Keratinocyte (primary cell): ENCODE data around the gene FHL1.

Experiments used
- CTCF ChIP-seq, 3 experiments: IDR thresholded peaks in 1 of 3; conservative IDR thresholded peaks in 1 of 3; optimal IDR thresholded peaks in 1 of 3; 2 replicates in 2 of 3; 3 replicates in 1 of 3; pipeline versions ENCODE3 to v1.5.1; 2011; ENCODE audit warnings: low read length in 3 of 3, mild to moderate bottlenecking in 3 of 3, moderate library complexity in 2 of 3, control low read depth in 1 of 3, inconsistent platforms in 1 of 3; ENCODE audit not compliant: insufficient read depth in 2 of 3; ENCODE audit errors: extremely low read depth in 1 of 3
- EZH2 ChIP-seq: IDR thresholded peaks from one replicate; pipeline ENCODE4 v1.6.1; 2012; ENCODE audit warnings: inconsistent platforms, mild to moderate bottlenecking, low read length, moderate library complexity

- TF ChIP-seq CTCF (optimal IDR thresholded peaks at IDR 0.05 in 1 of 3, IDR thresholded peaks at IDR 0.05 in 1 of 3, conservative IDR thresholded peaks at IDR 0.05 in 1 of 3; ENCODE audit: extremely low read depth in 1 of 3, insufficient read depth in 2 of 3, low read length in 3 of 3), result no peak
- TF ChIP-seq EZH2, result no peak
Observed at GRCh38 chrX:136192135-136192534, 44.8 kb downstream of the FHL1 start.
